Stimulated activated CD4-positive, alpha-beta T cell treated with anti-CD3 and anti-CD28 coated beads, Interleukin-12 subunit alpha, Interleukin-12 subunit beta, amount 100 ng/mL, for 48 hours (primary cell): ENCODE measurements around the gene EXOC3.
"Not testable (repeated sequence)": the region's sequence is repeated elsewhere in the genome, so short reads cannot be mapped to it uniquely, and the experiment has no call there.

ENCODE experiments used
- DNase-seq, 3 donors: peaks; one replicate each; pipeline ENCODE4 v3.0.0-alpha.2; 2020; ENCODE audit warnings: low read depth in 2 of 3, low spot score in 1 of 3

The EXOC3 gene

DNA sequence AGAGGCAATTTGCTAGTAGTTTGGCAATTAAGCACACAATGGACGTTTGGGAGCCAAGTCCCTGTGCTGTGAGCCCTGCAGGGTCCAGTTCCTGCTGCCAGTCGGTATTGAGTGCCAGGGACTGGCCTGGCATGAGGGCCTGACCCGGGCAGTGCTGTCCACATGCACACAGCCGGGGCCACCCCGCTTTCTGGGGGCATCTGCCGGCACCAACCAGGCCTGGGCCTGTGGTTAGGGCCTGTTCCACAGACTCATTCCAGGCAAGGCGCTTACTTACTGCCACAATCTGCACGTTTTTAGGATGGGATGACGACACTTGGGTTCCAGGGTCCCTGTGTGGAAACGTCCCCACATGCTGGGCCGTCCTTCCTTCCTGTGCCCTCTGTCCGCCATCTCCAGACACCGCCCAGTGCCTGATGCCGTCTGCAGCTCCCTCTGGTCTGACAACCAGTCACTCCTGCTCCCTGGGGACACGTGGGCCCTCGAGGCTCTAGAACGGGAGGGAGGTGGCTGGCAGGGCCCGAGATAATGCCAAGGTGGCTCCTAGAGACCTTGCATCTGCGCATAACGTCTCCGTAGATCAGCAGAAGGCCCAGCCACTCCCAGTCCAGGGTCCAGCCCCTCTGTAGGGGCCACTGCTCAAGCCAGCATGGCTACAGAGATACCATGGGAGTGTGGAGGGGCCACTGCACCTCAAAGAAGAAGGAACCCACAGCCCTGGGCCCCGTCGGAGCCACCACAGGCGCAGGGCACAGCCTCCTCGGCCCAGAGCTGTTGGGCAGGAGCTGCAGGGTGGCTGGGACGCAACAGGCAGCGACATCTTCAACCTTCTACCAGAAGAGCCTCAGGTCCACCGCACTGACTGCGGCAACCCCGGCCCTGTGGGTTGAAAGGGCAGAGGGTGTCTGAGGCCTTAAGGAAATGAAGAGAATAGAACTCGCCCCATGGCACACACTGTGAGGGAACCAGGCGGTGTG, 56.5 kb downstream of the EXOC3 start:
- no peak for DNase-seq

DNA sequence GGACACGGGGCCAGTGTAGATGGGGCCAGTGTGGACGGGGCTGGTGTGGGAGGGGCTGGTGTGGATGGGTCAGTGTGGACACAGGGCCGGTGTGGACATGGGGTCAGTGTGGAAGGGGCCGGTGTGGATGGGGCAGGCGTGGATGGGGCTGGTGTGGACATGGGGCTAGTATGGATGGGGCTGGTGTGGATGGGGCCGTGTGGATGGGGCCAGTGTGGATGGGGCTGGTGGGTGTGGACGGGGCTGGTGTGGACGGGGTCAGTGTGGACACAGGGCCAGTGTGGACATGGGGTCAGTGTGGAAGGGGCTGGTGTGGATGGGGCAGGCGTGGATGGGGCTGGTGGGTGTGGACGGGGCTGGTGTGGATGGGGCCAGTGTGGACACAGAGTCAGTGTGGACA, 57.5 kb downstream of the EXOC3 start:
- no peak for DNase-seq

DNA sequence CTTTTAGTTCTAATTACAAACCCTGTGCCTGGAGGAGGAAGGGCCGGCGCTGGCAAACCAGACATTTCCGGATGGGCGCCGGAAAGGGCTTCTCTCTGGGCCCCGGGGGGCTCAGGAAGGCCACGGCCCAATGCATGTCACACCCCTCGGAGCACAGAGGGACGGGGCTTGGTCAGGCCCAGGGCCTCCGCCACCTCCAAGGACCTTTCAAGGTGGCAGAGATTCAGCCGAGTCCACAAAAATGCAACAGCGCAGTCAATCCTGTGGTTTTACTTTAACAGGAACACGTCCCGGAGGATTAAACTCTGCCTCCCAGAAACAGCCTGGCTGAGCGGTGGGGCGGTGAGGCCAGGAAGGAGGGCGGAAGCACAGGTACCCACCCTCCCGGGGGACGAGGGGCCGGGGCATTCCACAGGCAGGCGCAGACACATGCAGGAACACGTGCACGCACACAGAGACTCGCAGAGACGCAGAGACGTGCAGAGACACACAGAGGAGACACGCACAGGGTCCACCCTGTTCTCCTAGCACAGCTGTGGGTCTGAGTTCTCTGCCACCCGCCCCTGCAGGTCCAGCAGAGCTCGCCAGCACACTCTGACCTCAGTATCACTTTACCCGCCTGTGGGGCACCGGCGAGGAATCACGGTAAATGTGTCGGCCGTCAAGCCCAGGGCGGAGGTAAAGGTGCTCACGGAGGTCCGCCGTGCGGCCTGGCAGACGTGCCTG, 58.3 kb downstream of the EXOC3 start:
- DNase-seq = no peak

DNA sequence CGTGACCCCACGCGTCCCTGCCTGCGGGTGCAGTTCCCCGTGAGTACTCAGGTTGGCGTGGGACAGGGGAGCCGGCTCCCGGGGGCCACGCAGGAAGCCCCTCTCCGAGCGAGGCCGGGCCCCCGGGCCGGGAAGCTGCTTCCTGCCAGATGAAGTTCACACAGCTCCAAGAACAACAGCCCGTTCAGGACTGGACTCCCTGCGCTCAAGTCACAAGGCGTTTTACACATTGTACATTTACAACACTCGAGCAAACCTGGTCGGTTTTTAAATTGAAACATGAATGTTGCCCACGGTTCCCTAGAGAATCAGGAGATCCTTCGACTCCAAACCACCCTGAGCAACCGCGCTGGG, 58.8 kb downstream of the EXOC3 start:
- DNase-seq = no peak

GRCh38 chr5:502325-503079, 59.5 kb downstream of the EXOC3 start:
- DNase-seq = no peak

DNA sequence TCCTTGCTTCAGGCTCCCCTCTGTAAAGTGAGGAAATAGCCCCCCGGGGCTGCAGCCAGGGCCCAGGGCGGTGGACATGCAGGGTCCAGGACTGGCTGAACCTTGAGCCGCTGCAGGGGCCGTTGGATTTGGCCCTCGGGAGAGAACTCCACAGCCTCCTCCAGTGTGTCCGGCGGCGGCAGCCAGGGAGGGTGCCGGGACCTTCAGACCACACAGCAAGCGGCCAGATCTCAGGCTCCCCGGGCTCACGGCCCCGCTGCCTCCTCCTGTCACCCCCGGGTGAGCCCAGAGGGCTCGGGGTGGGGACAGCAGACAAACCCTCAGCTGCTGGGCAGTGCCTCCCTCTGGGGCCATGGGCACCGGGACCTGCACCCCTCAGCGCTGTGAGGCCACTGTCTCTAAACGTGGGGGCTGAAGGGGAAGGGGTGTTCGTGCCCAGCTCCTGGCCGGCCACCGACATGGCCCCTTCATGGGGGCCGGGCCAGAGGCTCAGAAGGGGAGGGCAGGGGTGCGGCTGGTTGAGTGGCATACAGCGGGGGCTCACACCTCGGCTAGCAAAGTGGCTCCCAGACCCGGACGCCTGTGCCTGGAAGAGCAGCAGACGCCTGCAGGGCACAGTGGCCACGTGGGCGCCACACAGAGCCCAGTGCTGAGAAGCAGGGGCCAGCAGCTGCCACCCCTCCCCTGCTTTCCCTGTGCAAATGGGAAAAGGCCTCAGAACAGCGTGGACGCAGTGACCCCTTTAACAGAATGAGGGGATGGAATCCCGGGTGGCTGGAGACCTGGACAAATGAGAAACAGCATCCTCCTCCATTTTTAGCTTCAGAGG, 61.6 kb downstream of the EXOC3 start:
- no peak for DNase-seq

DNA sequence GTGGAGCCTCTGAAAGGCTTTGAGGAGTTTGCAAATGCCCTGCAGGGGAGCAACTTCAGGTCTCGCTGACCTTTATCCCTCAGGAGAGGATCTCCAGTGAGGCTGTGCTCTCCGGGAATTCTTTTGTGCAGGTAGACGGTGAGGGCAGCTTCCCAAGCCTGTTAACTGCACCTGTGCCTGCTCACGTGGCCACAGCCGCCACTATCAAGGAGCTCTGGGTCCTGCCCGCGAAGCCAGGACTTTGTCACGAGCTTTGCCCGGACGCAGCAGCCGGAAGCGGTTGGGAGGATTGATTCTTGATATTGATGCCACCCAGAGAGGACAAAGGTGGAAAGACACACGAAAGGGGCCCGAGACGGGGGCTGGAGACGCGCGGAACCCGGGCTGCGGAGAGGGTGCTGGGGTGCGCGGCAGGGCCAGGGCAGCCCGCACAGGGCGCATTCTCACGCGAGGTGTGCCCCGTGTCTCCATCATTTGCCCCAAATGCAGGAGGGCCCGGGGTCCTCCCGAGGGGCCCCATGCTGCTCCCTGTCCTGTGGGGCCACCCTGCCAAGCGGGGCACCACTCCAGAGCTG, 63.1 kb downstream of the EXOC3 start:
- no peak for DNase-seq

DNA sequence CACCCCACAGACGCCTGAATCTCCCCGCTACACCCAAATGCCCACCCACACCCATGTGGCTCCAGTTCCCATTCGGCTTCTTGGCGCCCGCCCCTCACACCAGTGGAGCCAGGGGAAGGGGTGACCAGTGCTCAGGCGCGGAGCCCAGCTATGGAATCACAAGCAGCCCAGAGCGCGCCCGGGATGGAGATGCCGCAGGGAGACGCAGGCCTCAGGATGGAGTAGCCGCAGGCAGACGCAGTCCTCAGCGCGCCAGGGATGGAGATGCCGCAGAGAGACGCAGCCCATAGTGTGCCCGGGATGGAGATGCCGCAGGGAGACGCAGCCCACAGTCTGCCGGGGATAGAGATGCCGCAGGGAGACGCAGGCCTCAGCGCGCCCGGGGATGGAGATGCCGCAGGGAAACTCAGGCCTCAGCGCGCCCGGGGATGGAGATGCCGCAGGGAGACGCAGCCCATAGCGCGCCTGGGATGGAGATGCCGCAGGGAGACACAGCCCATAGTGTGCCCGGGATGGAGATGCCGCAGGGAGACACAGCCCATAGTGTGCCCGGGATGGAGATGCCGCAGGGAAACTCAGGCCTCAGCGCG, 65.1 kb downstream of the EXOC3 start:
- not testable (repeated sequence) for DNase-seq

- DNase-seq = no peak
Observed at GRCh38 chr5:509611-510185, 66.7 kb downstream of the EXOC3 start.

- DNase-seq = no peak
Observed at GRCh38 chr5:510521-510920, 67.5 kb downstream of the EXOC3 start.

GRCh38 chr5:511476-511875, 68.5 kb downstream of the EXOC3 start:
- no peak for DNase-seq

- DNase-seq = no peak
Observed at GRCh38 chr5:513216-514100, 70.5 kb downstream of the EXOC3 start.

GRCh38 chr5:514101-514485, 71.1 kb downstream of the EXOC3 start:
- DNase-seq = no peak

DNA sequence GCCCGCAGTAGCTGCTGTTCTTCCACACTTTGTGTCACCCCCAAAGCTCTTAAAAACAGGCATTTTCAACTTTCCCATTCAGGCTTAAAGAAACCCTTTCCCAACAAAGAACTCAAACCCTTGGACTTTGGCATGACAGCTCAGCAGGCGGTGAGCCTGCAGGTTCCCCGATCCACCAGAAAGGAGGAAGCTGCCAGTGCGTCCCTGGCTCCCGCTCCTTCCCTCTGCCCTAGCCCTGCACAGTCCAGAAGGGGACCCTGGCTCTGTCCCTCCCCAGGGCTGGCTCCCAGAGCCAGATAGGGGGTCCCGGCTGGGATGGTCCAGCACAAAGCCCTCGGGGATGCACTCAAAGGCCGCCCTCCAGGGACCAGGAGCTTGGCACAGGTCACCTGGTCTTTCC, 71.7 kb downstream of the EXOC3 start:
- DNase-seq = no peak

DNA sequence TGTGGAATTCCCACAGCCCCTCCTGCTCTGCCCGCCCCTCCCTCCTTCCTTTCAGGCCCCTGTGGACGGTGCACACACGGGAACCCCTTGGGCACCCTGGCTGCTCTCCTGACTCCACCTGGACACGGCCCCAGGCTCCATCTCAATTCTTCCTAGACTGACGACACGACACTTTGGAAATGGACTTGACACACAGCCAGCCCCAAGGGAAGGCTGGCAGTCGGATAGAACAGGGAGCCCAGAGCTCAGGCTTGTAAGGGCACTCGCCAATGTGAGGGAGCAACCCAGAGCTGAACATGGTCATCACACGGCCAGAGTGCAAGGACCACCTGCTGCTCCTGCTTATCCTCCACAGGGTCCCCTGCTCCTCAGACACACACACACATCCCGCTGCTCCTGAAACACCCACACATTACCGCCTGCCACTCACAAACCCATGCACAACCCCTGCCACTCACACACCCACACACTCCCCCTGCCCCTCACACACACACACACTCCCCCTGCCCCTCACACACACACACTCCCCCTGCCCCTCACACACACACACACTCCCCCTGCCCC, 72.4 kb downstream of the EXOC3 start:
- no peak for DNase-seq

DNA sequence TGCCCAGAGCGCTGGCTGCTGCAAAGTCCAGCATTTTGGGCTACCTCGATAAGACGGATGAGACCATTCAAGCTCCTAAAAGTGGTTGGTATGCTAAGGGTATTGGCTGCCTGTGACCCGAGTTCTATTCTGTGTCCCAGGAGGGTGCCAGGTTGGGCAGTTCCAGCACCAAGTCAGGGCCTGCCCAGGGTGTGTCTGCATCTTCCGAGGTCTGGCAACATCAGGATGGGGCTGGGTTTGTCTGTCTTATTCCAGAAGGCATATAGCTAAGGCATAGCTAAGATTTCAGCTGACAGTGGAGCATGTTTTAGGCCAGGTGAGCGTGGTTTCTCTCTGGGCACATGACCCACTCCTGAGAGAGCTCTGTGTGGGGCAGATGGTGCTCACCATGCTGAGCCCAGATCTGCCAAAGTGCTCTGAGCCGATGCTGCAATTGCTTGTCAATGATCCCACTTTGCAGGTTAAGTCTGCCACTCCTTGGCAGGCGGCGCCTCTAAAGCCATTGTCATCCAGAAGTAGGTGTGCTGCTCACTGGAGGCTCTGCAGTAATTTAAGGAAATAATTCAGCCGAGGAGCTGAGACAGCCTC, 73.5 kb downstream of the EXOC3 start:
- no peak for DNase-seq
